ENCODE results near the gene NTF4. TPM values are rescaled to one million over a fixed set of nuclear protein-coding genes. Genes with fewer than 3 reads are reported as not detected.

Gene NTF4
- total and polyA plus RNA-seq, 2 donors (not counting 1 experiment from before 2014, with no cell fraction given), result not detected

DNA sequence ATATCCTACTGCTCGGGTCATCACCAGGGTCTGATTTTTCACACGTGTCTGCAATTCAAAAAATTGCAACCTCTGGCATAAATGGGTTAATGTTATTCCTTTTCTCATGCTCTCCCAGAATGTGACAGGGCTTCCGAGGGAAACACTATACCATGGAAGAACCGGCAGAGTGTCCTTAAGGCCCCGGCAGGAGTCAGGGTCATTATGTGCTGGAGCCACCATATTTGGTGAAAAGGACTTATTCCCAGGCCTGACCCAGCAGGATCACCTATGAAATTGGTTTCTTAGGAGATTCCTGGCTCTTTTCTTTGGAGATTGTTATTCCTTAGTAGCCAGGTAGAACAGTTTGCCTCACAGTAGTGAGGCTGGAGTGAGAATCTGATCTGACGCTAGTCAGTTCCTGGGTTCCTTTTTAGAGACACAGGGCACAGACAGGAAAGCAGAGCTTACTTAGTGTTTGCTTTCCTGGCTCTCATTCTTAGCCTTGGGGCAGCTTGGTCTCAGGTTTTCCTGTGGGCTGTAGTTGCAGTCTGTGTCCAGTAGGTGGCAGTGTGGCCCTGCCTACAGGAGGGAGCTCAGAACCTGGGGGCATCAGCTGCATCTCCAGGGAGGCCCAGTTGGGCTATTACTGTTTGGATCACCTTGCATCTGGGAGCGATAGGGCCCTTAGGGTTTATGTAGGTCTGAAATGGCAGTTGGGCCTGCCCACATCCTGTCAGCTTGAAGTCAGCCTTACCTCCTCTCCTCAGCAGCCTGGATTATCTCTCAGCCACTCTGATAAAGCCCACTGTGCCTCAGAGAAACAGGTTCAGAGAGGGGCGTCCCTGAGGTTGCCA, 33.1 kb upstream of the NTF4 start:
- CTCF ChIA-PET, result interaction anchor here (0.6 to 4.5 kb wide), 53 partner anchors 8 to 467 kb away, joined by 3 to 89 read pairs (median 4); partner anchors contain the start of genes CGB7, HRC, LIN7B and PIH1D1
- no peak overlapping the region for H3K9ac ChIP-seq (ENCODE audit: low read length)
- H3K4me1 ChIP-seq (ENCODE audit: control insufficient read depth in 2 of 2, insufficient read depth in 2 of 2, low read length in 2 of 2), result no peaks in the 10 kb centered on the region
- ATAC-seq (ENCODE audit: low read depth), result peak; percentile 95
- H2AFZ ChIP-seq (ENCODE audit: insufficient read depth, low read depth, low read length, poor library complexity, severe bottlenecking), result no peak overlapping the region
- peaks cover 1 to 69% of the 10 kb centered on the region in 2 experiments for H3K36me3 ChIP-seq (replicated peaks in 1 of 2; ENCODE audit: control extremely low read depth in 1 of 2, control insufficient read depth in 1 of 2, extremely low read depth in 1 of 2, insufficient read depth in 2 of 2, low read length in 1 of 2)
- Mint-ChIP-seq H3K27me3 (no peaks in the 10 kb centered on the region), H3K4me1 (peaks cover 4% of the 10 kb centered on the region), H3K9me3 (ENCODE audit: insufficient read depth) (no peaks in the 10 kb centered on the region), H3K27ac (no peak overlapping the region), H3K4me3 (no peak overlapping the region)
- H3K27me3 ChIP-seq (replicated peaks in 1 of 4; ENCODE audit: control extremely low read depth in 1 of 4, control insufficient read depth in 3 of 4, insufficient read depth in 4 of 4, low read length in 3 of 4), result no peaks in the 10 kb centered on the region
- no peak overlapping the region for H3K4me3 ChIP-seq (ENCODE audit: control extremely low read depth in 1 of 5, extremely low read depth in 1 of 5, insufficient read depth in 1 of 5, low read depth in 2 of 5, low read length in 4 of 5)
- no peak overlapping the region for H3K4me2 ChIP-seq (replicated peaks; ENCODE audit: low read depth, low read length, poor library complexity, severe bottlenecking)
- intact Hi-C loops (cut with micrococcal nuclease), result loop anchor here (1.0 to 2.0 kb wide), 5 partner anchors 17 to 128 kb away; partner anchors contain the start of gene LIN7B
- POLR2A ChIA-PET, result interaction anchor here (0.6 to 1.0 kb wide), 3 partner anchors 101 to 371 kb away, joined by 4 to 10 read pairs (median 4); no protein-coding TSS in a partner anchor
- TF ChIP-seq EZH2 (IDR thresholded peaks at IDR 0.05; ENCODE audit: borderline replicate concordance, insufficient read depth, low read depth, low read length, poor library complexity, severe bottlenecking), result no peak
- peak; percentile 99 for TF ChIP-seq CTCF (IDR thresholded peaks at IDR 0.05)
- H3K27ac ChIP-seq (ENCODE audit: low read length in 2 of 2), result no peak overlapping the region
- WGBS (ENCODE audit: insufficient coverage), result 64% methylated on average over 5 of the region's 8 CpGs
- DNase-seq, result peak; percentile 84
- H3K9me3 ChIP-seq (ENCODE audit: control extremely low read depth in 1 of 3, control insufficient read depth in 2 of 3, insufficient read depth in 1 of 3, low read length in 2 of 3), result no peaks in the 10 kb centered on the region
- H3K79me2 ChIP-seq (ENCODE audit: control insufficient read depth, insufficient read depth, low read length), result peaks cover 54% of the 10 kb centered on the region
- H4K20me1 ChIP-seq (ENCODE audit: control insufficient read depth, insufficient read depth, low read length, poor library complexity, severe bottlenecking), result peaks cover 93% of the 10 kb centered on the region

Measured in B cell (primary cell).